Thymus (tissue), 11 donors: Measurements from ENCODE around the gene STX1B. TPM values are rescaled to one million over a fixed set of nuclear protein-coding genes. Genes with fewer than 3 reads are reported as not detected.

ENCODE experiments used
- DNase-seq, 9 donors: peaks; one replicate each; pipeline ENCODE4 v3.0.0-alpha.2; 2013; ENCODE audit warnings: low spot score in 9 of 9, low read depth in 6 of 9, missing footprints in 1 of 9
- H3K27ac ChIP-seq, 2 donors: one replicate each; pipeline ENCODE4 v1.5.1; 2013; ENCODE audit warnings: control low read depth in 1 of 2, low read depth in 1 of 2, low read length in 1 of 2, mild to moderate bottlenecking in 1 of 2, moderate library complexity in 1 of 2
- H3K27me3 ChIP-seq, 2 donors: one replicate each; pipeline ENCODE4 v1.5.1; 2013; ENCODE audit warnings: low read length in 1 of 2; ENCODE audit not compliant: control insufficient read depth in 2 of 2, insufficient read depth in 1 of 2
- H3K36me3 ChIP-seq, 2 donors: one replicate each; pipeline ENCODE4 v1.5.1; 2013; ENCODE audit warnings: low read length in 1 of 2, mild to moderate bottlenecking in 1 of 2, moderate library complexity in 1 of 2; ENCODE audit not compliant: control insufficient read depth in 2 of 2, insufficient read depth in 2 of 2
- H3K4me1 ChIP-seq, 2 donors: one replicate each; pipeline ENCODE4 v1.5.1; 2013; ENCODE audit warnings: low read length in 2 of 2; ENCODE audit not compliant: control insufficient read depth in 2 of 2, insufficient read depth in 2 of 2
- H3K4me3 ChIP-seq, 2 donors: one replicate each; pipeline ENCODE4 v1.5.1; 2013; ENCODE audit warnings: low read length in 2 of 2, control low read depth in 1 of 2, mild to moderate bottlenecking in 1 of 2
- H3K9me3 ChIP-seq, 2 donors: one replicate each; pipeline ENCODE4 v1.5.1; 2013; ENCODE audit warnings: low read length in 1 of 2, mild to moderate bottlenecking in 1 of 2; ENCODE audit not compliant: control insufficient read depth in 2 of 2, insufficient read depth in 1 of 2
- WGBS: extraction: QIAGEN DNeasy Blood & Tissue Kit; methylation state at CpG from one replicate; pipeline ENCODE4 v1.1.7; 2013; 5-methylcytosine and 5-hydroxymethylcytosine counted together
- polyA plus RNA-seq: library from polyadenylated mRNA; stranded (reverse); fragments of 200-250 nt; gene quantifications from one replicate; pipeline ENCODE4 v1.2.3, GENCODE V29; 2013
- total RNA-seq: library from RNA; stranded (reverse); fragments of 120-200 nt; gene quantifications from one replicate; pipeline ENCODE4 v1.2.4, GENCODE V29; 2013
- donor health status: healthy.

STX1B gene
- total and polyA plus RNA-seq, 2 donors = 0.19 to 1.0 TPM

DNA sequence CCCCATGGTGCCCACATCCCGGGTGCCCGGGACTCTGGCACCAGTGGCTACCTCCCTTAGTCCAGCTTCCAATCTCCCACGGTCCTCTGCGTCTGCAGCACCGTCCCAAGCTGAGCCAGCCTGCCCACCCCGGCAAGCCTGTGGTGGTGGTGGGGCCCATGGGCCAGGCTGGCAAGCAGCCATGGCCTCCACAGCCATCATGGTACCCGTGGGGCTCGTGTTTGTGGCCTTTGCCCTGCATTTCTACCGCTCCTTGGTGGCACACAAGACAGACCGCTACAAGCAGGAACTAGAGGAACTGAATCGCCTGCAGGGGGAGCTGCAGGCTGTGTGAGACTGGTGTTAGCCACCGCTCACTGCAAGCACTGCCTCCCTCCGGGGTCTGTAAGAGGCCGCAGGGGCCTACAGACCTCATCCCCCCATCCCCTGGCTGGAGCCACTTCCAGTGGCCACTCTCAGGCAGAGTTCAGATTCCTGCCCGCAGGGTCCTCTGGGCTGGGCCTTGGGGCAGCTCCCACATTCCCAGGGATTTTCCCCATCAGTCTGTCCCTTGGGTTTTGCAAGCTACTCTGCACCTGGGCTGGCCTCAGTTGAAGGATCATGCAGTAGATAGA, 56.8 kb downstream of the STX1B start:
- Histone ChIP-seq H3K9me3 (no peaks in the 10 kb centered on the region), H3K27me3 (no peaks in the 10 kb centered on the region), H3K36me3 (peaks cover under 1 to 3% of the 10 kb centered on the region in 2 donors), H3K27ac (peak overlapping the region in 1 of 2 donors; percentile 68), H3K4me1 (peaks cover 12 to 47% of the 10 kb centered on the region in 2 donors), H3K4me3 (no peak overlapping the region)
- peak in 8 of 9 donors; percentile 61 to 92 (median 80) for DNase-seq
- 76% methylated on average over 15 of the region's 15 CpGs for WGBS

DNA sequence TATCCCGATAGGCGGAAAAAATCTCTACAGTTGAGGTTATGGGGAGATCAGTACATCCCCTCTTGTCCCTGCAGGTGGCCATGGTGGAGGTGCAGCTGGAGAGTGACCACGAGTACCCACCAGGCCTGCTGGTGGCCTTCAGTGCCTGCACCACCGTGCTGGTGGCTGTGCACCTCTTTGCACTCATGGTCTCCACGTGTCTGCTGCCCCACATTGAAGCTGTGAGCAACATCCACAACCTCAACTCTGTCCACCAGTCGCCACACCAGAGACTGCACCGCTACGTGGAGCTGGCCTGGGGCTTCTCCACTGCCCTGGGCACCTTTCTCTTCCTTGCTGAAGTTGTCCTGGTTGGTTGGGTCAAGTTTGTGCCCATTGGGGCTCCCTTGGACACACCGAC, 57.3 kb downstream of the STX1B start:
- H3K36me3 ChIP-seq = peaks cover 0 to 3% of the 10 kb centered on the region in 2 donors
- H3K27ac ChIP-seq = no peak overlapping the region
- H3K9me3 ChIP-seq = no peaks in the 10 kb centered on the region
- no peak for DNase-seq
- no peaks in the 10 kb centered on the region for H3K27me3 ChIP-seq
- peaks cover 12 to 47% of the 10 kb centered on the region in 2 donors for H3K4me1 ChIP-seq
- no peak overlapping the region for H3K4me3 ChIP-seq
- WGBS = 95% methylated on average over 9 of the region's 9 CpGs

DNA sequence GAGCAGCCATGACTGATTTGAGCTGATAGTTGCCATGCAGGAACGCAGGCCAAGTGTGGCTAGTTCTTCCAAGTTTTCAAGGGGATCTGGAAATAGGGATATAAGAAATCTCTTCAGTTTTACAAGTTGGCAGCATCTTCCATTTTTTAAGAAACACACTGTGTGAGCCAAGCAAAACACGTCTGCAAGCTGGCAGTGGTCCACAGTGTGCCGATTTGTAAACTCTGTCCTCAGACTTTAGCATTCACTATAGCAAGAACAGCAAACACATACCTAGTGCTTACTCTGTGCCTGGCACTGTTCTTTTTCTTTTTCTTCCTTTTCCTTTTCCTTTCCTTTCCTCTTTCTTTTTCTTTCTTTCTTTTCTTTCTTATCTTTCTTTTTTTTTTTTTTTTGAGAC, 58.7 kb downstream of the STX1B start:
- DNase-seq = no peak
- Histone ChIP-seq H3K27ac (no peak overlapping the region), H3K9me3 (no peaks in the 10 kb centered on the region), H3K4me3 (no peak overlapping the region), H3K36me3 (peaks cover 3 to 5% of the 10 kb centered on the region in 2 donors), H3K4me1 (peaks cover 12 to 47% of the 10 kb centered on the region in 2 donors), H3K27me3 (no peaks in the 10 kb centered on the region)
- 90% methylated on average over 3 of the region's 3 CpGs for WGBS

DNA sequence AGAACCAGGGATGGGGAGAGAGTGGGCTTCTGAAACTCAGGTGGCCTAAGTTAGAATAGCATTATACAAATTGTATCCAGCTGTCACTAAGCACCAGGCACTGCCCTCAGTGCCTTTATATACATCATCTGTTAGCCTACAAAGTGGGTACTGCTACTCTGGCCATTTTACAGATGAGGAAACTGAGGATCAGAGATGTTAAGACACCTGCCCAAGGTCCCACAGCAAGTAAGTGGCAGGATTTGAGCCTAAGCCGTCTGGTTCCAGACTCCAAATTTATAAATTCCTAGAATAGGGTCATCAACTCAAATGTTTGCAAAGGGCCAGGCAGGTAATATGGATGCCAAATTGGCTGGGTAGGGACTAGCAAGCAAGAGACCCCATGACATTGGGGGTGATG, 59.2 kb downstream of the STX1B start:
- H3K36me3 ChIP-seq = peaks cover 4 to 7% of the 10 kb centered on the region in 2 donors
- H3K9me3 ChIP-seq = no peaks in the 10 kb centered on the region
- H3K4me3 ChIP-seq = no peak overlapping the region
- 98% methylated on average over 1 of the region's 1 CpG for WGBS
- DNase-seq = no peak
- H3K27me3 ChIP-seq = no peaks in the 10 kb centered on the region
- H3K4me1 ChIP-seq = peaks cover 12 to 44% of the 10 kb centered on the region in 2 donors
- H3K27ac ChIP-seq = no peak overlapping the region

DNA sequence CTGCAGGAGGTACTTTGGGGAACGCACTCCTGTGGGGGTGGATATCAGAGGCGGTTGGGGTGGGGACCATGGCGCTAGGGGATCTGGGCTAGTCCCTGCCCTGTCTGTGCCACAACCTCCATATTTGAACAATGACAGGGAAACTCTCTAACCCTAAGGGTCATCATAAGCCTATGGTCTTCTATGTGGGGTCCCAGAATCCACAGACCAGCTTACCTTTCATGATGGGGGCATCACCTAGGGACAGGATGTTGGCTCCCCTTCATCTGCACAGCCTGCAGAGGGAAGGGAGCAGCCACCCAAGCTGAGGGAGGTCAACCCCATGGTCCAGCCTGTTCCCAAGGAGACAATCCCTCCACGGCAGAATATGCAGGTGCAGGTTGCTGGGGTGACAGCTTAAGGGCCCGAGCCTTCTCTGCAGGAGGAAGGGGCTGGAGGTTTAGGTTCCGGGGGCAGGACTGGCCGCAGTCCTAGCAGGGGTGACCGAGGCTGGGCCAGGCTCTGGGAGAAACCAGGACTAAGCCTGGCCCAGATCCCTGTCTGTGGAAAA, 59.8 kb downstream of the STX1B start:
- Histone ChIP-seq H3K9me3 (no peaks in the 10 kb centered on the region), H3K27me3 (no peaks in the 10 kb centered on the region), H3K36me3 (peaks cover 4 to 7% of the 10 kb centered on the region in 2 donors), H3K4me1 (peaks cover 12 to 44% of the 10 kb centered on the region in 2 donors), H3K27ac (peak overlapping the region; percentile 33 to 34), H3K4me3 (peak overlapping the region; percentile 68 to 81)
- DNase-seq = no peak
- WGBS = 75% methylated on average over 8 of the region's 8 CpGs

DNA sequence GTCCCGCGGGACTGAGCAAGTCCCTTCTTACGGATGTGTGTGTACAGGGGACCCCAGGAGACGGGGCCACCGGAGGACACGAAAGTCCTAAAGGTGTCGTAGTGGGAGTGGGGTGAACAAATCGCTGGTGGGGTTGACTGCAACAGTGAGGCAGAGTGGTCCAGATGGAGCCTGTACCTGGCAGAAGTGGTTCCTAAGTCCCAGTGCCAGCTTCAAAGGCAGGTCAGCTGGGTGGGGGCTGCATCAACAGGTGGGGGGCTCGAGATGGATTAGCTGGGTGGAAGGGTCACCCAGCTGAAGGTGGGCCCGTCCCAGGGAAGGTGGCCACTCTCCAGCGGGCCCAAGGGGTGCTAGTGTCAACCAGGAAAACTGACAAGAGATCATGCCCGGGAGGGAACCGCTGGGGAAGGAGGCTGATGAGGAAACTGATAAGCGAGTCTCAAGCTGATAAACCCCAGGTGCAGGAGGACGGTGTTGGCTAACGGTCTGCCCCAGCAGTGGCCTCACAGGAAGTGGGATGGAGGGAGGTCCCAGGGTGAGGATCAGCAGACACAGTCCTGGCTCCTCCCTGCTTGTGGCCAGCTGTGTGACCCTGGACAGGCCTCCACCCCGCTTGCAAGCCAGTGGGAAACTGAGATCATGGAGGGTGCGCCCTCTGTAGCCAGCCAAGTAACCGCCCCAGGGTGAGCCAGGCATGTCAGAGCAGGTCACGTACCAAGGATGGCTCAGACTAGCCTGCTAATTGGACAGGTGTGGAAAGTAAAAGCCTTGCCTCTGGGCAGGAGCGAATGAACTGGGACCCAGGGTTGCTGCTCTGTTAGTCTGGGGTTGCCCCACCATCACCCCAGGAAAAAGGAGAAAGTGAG, 60.6 kb downstream of the STX1B start:
- Histone ChIP-seq H3K4me1 (peaks cover 12 to 44% of the 10 kb centered on the region in 2 donors), H3K4me3 (peak overlapping the region; percentile 68 to 81), H3K9me3 (no peaks in the 10 kb centered on the region), H3K27ac (peak overlapping the region; percentile 34 to 53), H3K27me3 (no peaks in the 10 kb centered on the region), H3K36me3 (peaks cover 5 to 8% of the 10 kb centered on the region in 2 donors)
- peak in 2 of 9 donors; percentile 44 to 68 for DNase-seq
- 1% methylated on average over 21 of the region's 21 CpGs for WGBS

DNA sequence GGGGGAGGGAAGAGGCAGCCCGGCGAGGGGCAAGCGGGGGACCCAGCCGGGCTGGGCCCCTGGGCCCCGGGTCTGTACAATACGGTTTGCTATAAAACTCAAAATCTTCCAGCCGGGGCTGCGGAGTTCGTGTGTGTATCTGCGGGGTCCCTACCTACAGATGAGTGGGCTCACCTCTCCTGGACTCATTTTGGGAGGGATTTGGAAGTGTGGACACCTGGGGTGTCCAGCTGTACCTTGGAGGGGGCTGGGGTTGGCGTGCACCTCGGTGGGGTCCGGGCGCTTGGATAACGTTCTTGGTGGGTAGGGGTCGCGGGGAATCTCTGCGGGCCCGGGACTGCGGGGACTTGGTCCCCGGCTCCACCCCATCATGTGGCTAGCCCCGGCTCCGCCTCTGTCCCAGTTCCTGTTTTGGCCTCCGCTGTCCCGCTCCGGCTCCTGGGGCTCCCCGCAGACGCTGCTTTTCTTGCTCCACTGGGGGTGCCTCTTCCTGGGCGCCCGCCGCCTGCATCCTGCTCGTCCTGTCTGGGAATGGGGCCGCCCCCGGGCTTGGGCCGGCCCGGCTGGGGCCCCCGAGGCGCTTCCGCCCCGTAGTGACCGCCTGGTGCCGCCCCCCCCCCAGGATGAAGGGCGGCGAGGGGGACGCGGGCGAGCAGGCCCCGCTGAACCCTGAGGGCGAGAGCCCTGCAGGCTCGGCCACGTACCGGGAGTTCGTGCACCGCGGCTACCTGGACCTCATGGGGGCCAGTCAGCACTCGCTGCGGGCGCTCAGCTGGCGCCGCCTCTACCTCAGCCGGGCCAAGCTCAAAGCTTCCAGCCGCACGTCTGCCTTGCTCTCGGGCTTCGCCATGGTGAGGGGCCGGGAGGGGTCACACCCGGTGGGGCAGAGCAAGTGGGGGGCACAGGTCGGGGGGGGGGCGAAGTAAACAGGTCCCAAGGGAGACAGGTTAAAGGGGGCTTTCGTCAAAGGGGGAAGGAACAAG, 61.5 kb downstream of the STX1B start, which contains the start of gene ORAI3:
TSS of gene ORAI3 (plus strand) at position 402 of the 983 bp plus-strand sequence. CDS start at position 624, 222 bp downstream.
- peaks cover 12 to 41% of the 10 kb centered on the region in 2 donors for H3K4me1 ChIP-seq
- 2% methylated on average over 70 of the region's 70 CpGs for WGBS
- H3K27me3 ChIP-seq = no peaks in the 10 kb centered on the region
- H3K27ac ChIP-seq = peak within 1 kb of the TSS; percentile 64 to 66
- peak within 1 kb of the TSS; percentile 68 to 81 for H3K4me3 ChIP-seq
- H3K36me3 ChIP-seq = peaks cover 14 to 15% of the 10 kb centered on the region in 2 donors
- peak in 1 of 9 donors; percentile 63 for DNase-seq
- no peaks in the 10 kb centered on the region for H3K9me3 ChIP-seq

DNA sequence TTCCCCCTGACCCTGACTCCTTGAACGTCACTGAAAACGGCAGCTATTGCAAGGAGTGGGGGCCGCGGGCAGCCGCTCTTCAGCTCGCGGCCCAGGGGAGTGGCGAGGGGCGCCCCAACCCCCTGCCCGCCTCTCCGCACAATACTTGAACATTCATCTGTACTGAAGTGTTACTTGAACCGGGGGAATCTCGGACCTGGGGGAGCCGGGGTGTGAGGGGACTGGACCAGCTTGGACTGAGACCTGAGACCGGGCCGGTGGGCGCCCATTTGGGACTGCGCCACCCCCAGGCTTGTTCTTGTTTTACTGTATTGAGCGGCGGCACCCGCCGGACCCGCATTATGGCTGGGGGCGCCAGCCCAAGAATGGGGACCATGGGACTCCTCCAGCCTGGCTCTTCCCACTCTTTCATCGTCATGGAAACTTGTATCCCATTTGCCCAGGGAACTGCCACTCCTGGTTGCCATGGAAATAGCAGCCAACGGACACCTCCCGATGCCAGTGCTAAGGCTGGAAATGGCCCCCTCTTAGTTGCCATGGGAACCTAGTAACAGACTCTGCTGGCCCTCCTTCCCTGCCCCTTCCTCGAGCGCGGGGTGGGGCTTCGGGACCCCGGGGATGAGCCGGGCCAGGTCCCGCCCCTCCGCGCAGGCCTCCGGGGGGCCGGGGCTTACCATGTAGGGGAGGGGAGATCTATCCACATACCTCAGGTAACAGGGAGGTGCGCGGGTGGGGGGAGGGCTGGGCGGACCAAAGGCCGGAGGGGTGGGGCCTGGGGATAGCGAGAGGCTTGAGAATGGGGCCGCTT, 62.4 kb downstream of the STX1B start:
- Histone ChIP-seq H3K36me3 (peaks cover 16 to 18% of the 10 kb centered on the region in 2 donors), H3K9me3 (no peaks in the 10 kb centered on the region), H3K4me1 (peaks cover 12 to 32% of the 10 kb centered on the region in 2 donors), H3K27me3 (no peaks in the 10 kb centered on the region), H3K4me3 (peak overlapping the region; percentile 68 to 81), H3K27ac (peak overlapping the region; percentile 64 to 66)
- 56% methylated on average over 44 of the region's 44 CpGs for WGBS
- DNase-seq = peak in 2 of 9 donors; percentile 42 to 67
